WI38 (cell line): Measurements from ENCODE around the gene NFATC2IP.

Source experiments
- H3K4me3 ChIP-seq: 2 replicates; pipeline ENCODE4 v1.5.1; 2011; ENCODE audit warnings: low read depth, mild to moderate bottlenecking, control low read depth, low read length
- CTCF ChIP-seq: IDR thresholded peaks from 2 replicates; pipeline ENCODE4 v1.5.1; 2012; ENCODE audit warnings: low read depth, mild to moderate bottlenecking, control low read depth, low read length

Gene NFATC2IP

DNA sequence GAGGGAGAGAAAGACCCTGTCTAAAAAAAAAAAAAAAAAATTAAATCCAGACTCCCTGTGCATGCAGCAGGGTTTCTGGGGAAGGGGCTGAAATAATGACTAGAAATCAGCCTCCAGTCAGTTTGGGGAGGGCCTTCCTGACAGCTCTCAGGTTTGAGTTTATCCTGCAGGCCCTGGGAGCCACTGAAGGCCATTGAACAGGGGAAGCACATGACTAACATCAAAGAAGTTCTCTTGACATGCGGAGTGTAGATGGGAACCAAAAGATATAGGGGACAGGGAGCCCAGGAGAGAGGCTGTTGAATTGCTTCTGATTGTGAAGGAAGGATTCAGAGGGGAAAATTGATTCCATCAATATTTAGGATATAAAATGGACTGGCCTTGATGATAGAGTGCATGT, 22.9 kb upstream of the NFATC2IP start:
- H3K4me3 ChIP-seq: no peak overlapping the region

GRCh38 chr16:28930203-28930602, 20.5 kb upstream of the NFATC2IP start:
- H3K4me3 ChIP-seq: no peak overlapping the region
- no peak for TF ChIP-seq CTCF

More for the DNA sequence above, 22.9 kb upstream of the NFATC2IP start:
- no peak for TF ChIP-seq CTCF

GRCh38 chr16:28930652-28931051, 20.1 kb upstream of the NFATC2IP start:
- TF ChIP-seq CTCF: no peak
- no peak overlapping the region for H3K4me3 ChIP-seq

DNA sequence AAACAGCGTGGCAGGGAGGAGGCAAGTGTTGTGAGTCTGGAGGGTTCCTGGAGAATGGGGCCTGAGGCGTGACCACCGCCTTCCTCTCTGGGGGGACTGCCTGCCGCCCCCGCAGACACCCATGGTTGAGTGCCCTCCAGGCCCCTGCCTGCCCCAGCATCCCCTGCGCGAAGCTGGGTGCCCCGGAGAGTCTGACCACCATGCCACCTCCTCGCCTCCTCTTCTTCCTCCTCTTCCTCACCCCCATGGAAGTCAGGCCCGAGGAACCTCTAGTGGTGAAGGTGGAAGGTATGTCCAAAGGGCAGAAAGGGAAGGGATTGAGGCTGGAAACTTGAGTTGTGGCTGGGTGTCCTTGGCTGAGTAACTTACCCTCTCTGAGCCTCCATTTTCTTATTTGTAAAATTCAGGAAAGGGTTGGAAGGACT, 18.9 kb upstream of the NFATC2IP start, which contains the start of gene CD19:
Gene CD19 (plus strand): TSS at position 171 of the 425 bp plus-strand sequence. CDS start 30 bp downstream, at position 201.
- H3K4me3 ChIP-seq: no peak within 1 kb of the TSS

GRCh38 chr16:28932339-28933141, 18.2 kb upstream of the NFATC2IP start:
- no peak for TF ChIP-seq CTCF
- H3K4me3 ChIP-seq: no peak overlapping the region

More for the DNA sequence above, 18.9 kb upstream of the NFATC2IP start, which contains the start of gene CD19:
- TF ChIP-seq CTCF: no peak

DNA sequence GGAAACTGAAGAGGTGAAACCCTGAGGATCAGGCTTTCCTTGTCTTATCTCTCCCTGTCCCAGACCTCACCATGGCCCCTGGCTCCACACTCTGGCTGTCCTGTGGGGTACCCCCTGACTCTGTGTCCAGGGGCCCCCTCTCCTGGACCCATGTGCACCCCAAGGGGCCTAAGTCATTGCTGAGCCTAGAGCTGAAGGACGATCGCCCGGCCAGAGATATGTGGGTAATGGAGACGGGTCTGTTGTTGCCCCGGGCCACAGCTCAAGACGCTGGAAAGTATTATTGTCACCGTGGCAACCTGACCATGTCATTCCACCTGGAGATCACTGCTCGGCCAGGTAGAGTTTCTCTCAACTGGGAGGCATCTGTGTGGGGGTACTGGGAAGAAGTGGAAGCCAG, 17.6 kb upstream of the NFATC2IP start:
- H3K4me3 ChIP-seq: no peak overlapping the region
- no peak for TF ChIP-seq CTCF

- no peak overlapping the region for H3K4me3 ChIP-seq
- TF ChIP-seq CTCF: no peak
Measured at GRCh38 chr16:28935346-28935745, 15.4 kb upstream of the NFATC2IP start.
